ENCODE data around the gene ADORA1. TPM values are rescaled to one million over a fixed set of nuclear protein-coding genes. Genes with fewer than 3 reads are reported as not detected.

Gene ADORA1
- total and polyA plus RNA-seq, 2 donors (not counting 3 experiments of a cell fraction or from before 2014, with no cell fraction given) = 0.15 TPM; not detected in 1

DNA sequence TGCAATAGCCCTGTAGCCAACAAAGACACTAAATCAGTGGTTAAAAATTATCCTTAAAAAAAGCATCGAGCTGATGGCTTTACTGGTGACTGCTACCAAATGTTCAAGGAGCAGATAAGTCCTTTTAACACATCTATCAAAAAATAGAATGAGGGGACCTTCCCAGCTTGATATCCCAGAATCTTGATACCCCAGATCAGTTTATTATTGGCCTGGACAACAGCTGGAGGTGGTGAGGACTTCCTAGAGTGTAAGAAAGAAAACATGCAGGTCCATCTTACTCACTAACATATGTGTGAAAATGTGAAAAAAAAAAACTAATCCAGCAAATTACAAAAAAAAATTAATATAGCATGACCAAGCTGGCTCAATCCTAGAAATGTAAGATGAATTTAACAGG lies 80.7 kb downstream of the ADORA1 start:
- Histone ChIP-seq H3K27me3 (ENCODE audit: control insufficient read depth in 2 of 2, insufficient read depth in 2 of 2, low read length in 2 of 2) (peaks cover 2 to 8% of the 10 kb centered on the region in 2 experiments), H3K4me1 (ENCODE audit: control insufficient read depth, extremely low read depth, insufficient read depth, low read length) (no peaks in the 10 kb centered on the region), H3K4me3 (replicated peaks in 1 of 3; ENCODE audit: insufficient read depth in 1 of 3, low read depth in 1 of 3, low read length in 3 of 3) (no peak overlapping the region), H3K4me2 (ENCODE audit: insufficient read depth, low read length) (no peak overlapping the region), H3K27ac (ENCODE audit: insufficient read depth, low read depth, low read length) (no peak overlapping the region), H3K9me3 (replicated peaks; ENCODE audit: control insufficient read depth, insufficient read depth, low read length) (no peaks in the 10 kb centered on the region), H3K9ac (replicated peaks; ENCODE audit: extremely low read depth, insufficient read depth, low read length) (no peak overlapping the region), H2AFZ (ENCODE audit: low read depth, low read length) (no peak overlapping the region), H3K79me2 (ENCODE audit: control insufficient read depth, insufficient read depth, low read length) (no peaks in the 10 kb centered on the region), H4K20me1 (replicated peaks; ENCODE audit: control insufficient read depth, extremely low read depth, insufficient read depth, low read length) (no peaks in the 10 kb centered on the region), H3K9me1 (replicated peaks; ENCODE audit: control insufficient read depth, extremely low read depth, insufficient read depth, low read length) (no peaks in the 10 kb centered on the region), H3K36me3 (ENCODE audit: control insufficient read depth in 2 of 2, extremely low read depth in 1 of 2, insufficient read depth in 2 of 2, low read length in 2 of 2) (no peaks in the 10 kb centered on the region)
- dilution Hi-C loops (cut with MboI; ENCODE audit: extremely low pct_ligation_motif_present, low sequenced_read_pairs) = no loop called here
- intact Hi-C loops (cut with micrococcal nuclease) = no loop called here
- no TSS peak for BruUV-seq (replicated peaks)
- ChIA-PET POLR2A (no interaction called here), CTCF (interaction anchor here (1.0 to 3.2 kb wide), 3 partner anchors 7 to 91 kb away, joined by 3 to 35 read pairs (median 4); no protein-coding TSS in a partner anchor)
- no peak for DNase-seq (ENCODE audit: low read depth, low spot score)
- TF ChIP-seq POLR2A (IDR thresholded peaks at IDR 0.05; ENCODE audit: low read depth, low read length) = no peak
- TF ChIP-seq CTCF (IDR thresholded peaks at IDR 0.05; ENCODE audit: extremely low read depth in 1 of 2, insufficient read depth in 1 of 2, low read depth in 1 of 2, low read length in 2 of 2) = no peak
- TF ChIP-seq JUN (IDR thresholded peaks at IDR 0.05; ENCODE audit: borderline replicate concordance, insufficient read depth, insufficient read length, low read depth) = no peak
- TF ChIP-seq, protein P1, sequence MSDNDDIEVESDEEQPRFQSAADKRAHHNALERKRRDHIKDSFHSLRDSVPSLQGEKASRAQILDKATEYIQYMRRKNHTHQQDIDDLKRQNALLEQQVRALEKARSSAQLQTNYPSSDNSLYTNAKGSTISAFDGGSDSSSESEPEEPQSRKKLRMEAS (IDR thresholded peaks at IDR 0.05; ENCODE audit: insufficient read depth, insufficient read length) = no peak
- TF ChIP-seq EZH2 (IDR thresholded peaks at IDR 0.05; ENCODE audit: borderline replicate concordance, low read depth, low read length, severe bottlenecking) = no peak
- TF ChIP-seq MYC (IDR thresholded peaks at IDR 0.05; ENCODE audit: low read depth, low read length) = no peak
- no peak for TF ChIP-seq GATA2 (IDR thresholded peaks at IDR 0.05; ENCODE audit: insufficient read depth, insufficient read length, low read depth, low read length)
- TF ChIP-seq POLR2AphosphoS5 (IDR thresholded peaks at IDR 0.05; ENCODE audit: insufficient read depth, low read depth, low read length) = no peak
- no peak for TF ChIP-seq FOS (IDR thresholded peaks at IDR 0.05; ENCODE audit: borderline replicate concordance, insufficient read depth, low read length)
- no peak for FAIRE-seq
